H9 (cell line): ENCODE data around the gene ZNF234. TPM values are rescaled to one million over a fixed set of nuclear protein-coding genes. Genes with fewer than 3 reads are reported as not detected.

Source experiments
- DNase-seq: peaks from one replicate; pipeline ENCODE4 v3.0.0-alpha.2; 2017
- H2AFZ ChIP-seq: one replicate; pipeline ENCODE4 v1.6.1; 2013; ENCODE audit warnings: mild to moderate bottlenecking, low read length, control low read depth, moderate library complexity
- H2AK5ac ChIP-seq: 2 replicates; pipeline ENCODE4 v1.6.1; 2013; ENCODE audit warnings: low read length, control low read depth, mixed read lengths; ENCODE audit not compliant: insufficient read length
- H2BK120ac ChIP-seq: one replicate; pipeline ENCODE4 v1.6.1; 2013; ENCODE audit warnings: low read depth, mild to moderate bottlenecking, low read length, control low read depth, inconsistent platforms; ENCODE audit not compliant: poor library complexity, severe bottlenecking
- H2BK12ac ChIP-seq: 2 replicates; pipeline ENCODE4 v1.6.1; 2013; ENCODE audit warnings: low read length, control low read depth, mixed read lengths, low read depth; ENCODE audit not compliant: insufficient read length
- H2BK15ac ChIP-seq: 2 replicates; pipeline ENCODE4 v1.6.1; 2013; ENCODE audit warnings: low read depth, low read length, control low read depth
- H2BK20ac ChIP-seq: one replicate; pipeline ENCODE4 v1.6.1; 2013; ENCODE audit warnings: low read depth, mild to moderate bottlenecking, low read length, control low read depth, inconsistent platforms; ENCODE audit not compliant: poor library complexity, severe bottlenecking
- H2BK5ac ChIP-seq: 2 replicates; pipeline ENCODE4 v1.6.1; 2013; ENCODE audit warnings: low read length, control low read depth, mixed read lengths; ENCODE audit not compliant: insufficient read length
- H3K14ac ChIP-seq: 2 replicates; pipeline ENCODE4 v1.6.1; 2013; ENCODE audit warnings: low read length, control low read depth; ENCODE audit not compliant: insufficient read depth
- H3K18ac ChIP-seq: 2 replicates; pipeline ENCODE4 v1.6.1; 2013; ENCODE audit warnings: low read depth, mild to moderate bottlenecking, mixed read lengths, low read length, control low read depth; ENCODE audit not compliant: insufficient read length
- H3K23ac ChIP-seq: 2 replicates; pipeline ENCODE4 v1.6.1; 2013; ENCODE audit warnings: low read length, control low read depth, mixed read lengths, low read depth; ENCODE audit not compliant: insufficient read length
- H3K23me2 ChIP-seq: 2 replicates; pipeline ENCODE4 v1.6.1; 2013; ENCODE audit warnings: low read depth, mild to moderate bottlenecking, mixed read lengths, low read length, control low read depth; ENCODE audit not compliant: insufficient read length, poor library complexity, severe bottlenecking
- H3K27ac ChIP-seq: 2 replicates; pipeline ENCODE4 v1.5.1; 2013; ENCODE audit warnings: low read length, control low read depth, mixed read lengths, low read depth; ENCODE audit not compliant: insufficient read length
- H3K27me3 ChIP-seq: 2 replicates; pipeline ENCODE4 v1.6.1; 2013; ENCODE audit warnings: low read length, control low read depth, inconsistent platforms; ENCODE audit not compliant: insufficient read depth
- H3K4ac ChIP-seq: 2 replicates; pipeline ENCODE4 v1.6.1; 2013; ENCODE audit warnings: low read depth, mild to moderate bottlenecking, control low read depth, inconsistent platforms, low read length, moderate library complexity
- H3K4me1 ChIP-seq: 2 replicates; pipeline ENCODE4 v1.6.1; 2013; ENCODE audit warnings: low read length, control low read depth, inconsistent platforms; ENCODE audit not compliant: insufficient read depth
- H3K4me2 ChIP-seq: 2 replicates; pipeline ENCODE4 v1.6.1; 2013; ENCODE audit warnings: low read length, control low read depth, mixed read lengths; ENCODE audit not compliant: insufficient read length, insufficient read depth
- H3K56ac ChIP-seq: 2 replicates; pipeline ENCODE4 v1.6.1; 2013; ENCODE audit warnings: low read depth, mild to moderate bottlenecking, mixed read lengths, low read length, control low read depth; ENCODE audit not compliant: insufficient read length
- H3K79me1 ChIP-seq: 2 replicates; pipeline ENCODE4 v1.6.1; 2013; ENCODE audit warnings: low read depth, mild to moderate bottlenecking, moderate library complexity, low read length, control low read depth, inconsistent platforms; ENCODE audit not compliant: insufficient read depth, poor library complexity, severe bottlenecking
- H3K79me2 ChIP-seq: 2 replicates; pipeline ENCODE4 v1.6.1; 2013; ENCODE audit warnings: low read length, control low read depth, inconsistent platforms; ENCODE audit not compliant: insufficient read depth
- H3K9ac ChIP-seq: 2 replicates; pipeline ENCODE4 v1.6.1; 2013; ENCODE audit warnings: low read length, control low read depth, mixed read lengths; ENCODE audit not compliant: insufficient read length; ENCODE audit errors: extremely low read depth
- H3K9me3 ChIP-seq: one replicate; pipeline ENCODE4 v1.6.1; 2013; ENCODE audit warnings: low read depth, low read length, inconsistent platforms; ENCODE audit not compliant: control insufficient read depth
- H3T11ph ChIP-seq: one replicate; pipeline ENCODE4 v1.6.1; 2013; ENCODE audit warnings: mild to moderate bottlenecking, low read length, control low read depth, inconsistent platforms
- H4K20me1 ChIP-seq: one replicate; pipeline ENCODE4 v1.6.1; 2013; ENCODE audit not compliant: control insufficient read depth, insufficient read length, insufficient read depth
- H4K5ac ChIP-seq: 2 replicates; pipeline ENCODE4 v1.6.1; 2013; ENCODE audit warnings: low read depth, mild to moderate bottlenecking, mixed read lengths, low read length, control low read depth; ENCODE audit not compliant: insufficient read length
- H4K8ac ChIP-seq: replicated peaks from 2 replicates; pipeline ENCODE4 v1.6.1; 2013; ENCODE audit warnings: low read length, control low read depth, mixed read lengths, low read depth; ENCODE audit not compliant: insufficient read length
- H4K91ac ChIP-seq: 2 replicates; pipeline ENCODE4 v1.6.1; 2013; ENCODE audit warnings: low read depth, mild to moderate bottlenecking, moderate library complexity, mixed read lengths, low read length, control low read depth; ENCODE audit not compliant: insufficient read length
- H3K27ac Mint-ChIP-seq, 3 experiments: 2 replicates in 2 of 3; 3 replicates in 1 of 3; pipeline ENCODE4 v1.8.0; 2020 to 2021; ENCODE audit warnings: mixed read lengths in 3 of 3, mild to moderate bottlenecking in 1 of 3, moderate library complexity in 1 of 3
- H3K27me3 Mint-ChIP-seq: 2 replicates; pipeline ENCODE4 v1.8.0; 2021; ENCODE audit warnings: low read depth, mild to moderate bottlenecking, moderate library complexity, mixed read lengths
- H3K36me3 Mint-ChIP-seq, 3 experiments: 2 replicates in 2 of 3; 3 replicates in 1 of 3; pipeline ENCODE4 v1.8.0; 2020 to 2021; ENCODE audit warnings: low read depth in 3 of 3, mixed read lengths in 3 of 3; ENCODE audit not compliant: insufficient read depth in 1 of 3
- H3K4me1 Mint-ChIP-seq, 2 experiments: 2 replicates each; pipeline ENCODE4 v1.8.0; 2020; ENCODE audit warnings: mixed read lengths in 2 of 2
- H3K4me3 Mint-ChIP-seq, 2 experiments: 2 replicates in 1 of 2; 3 replicates in 1 of 2; pipeline ENCODE4 v1.8.0; 2020 to 2021; ENCODE audit warnings: mild to moderate bottlenecking in 2 of 2, mixed read lengths in 2 of 2, moderate library complexity in 1 of 2
- H3K9me3 Mint-ChIP-seq, 2 experiments: 2 replicates in 1 of 2; 3 replicates in 1 of 2; pipeline ENCODE4 v1.8.0; 2020; ENCODE audit warnings: mild to moderate bottlenecking in 2 of 2, mixed read lengths in 2 of 2, moderate library complexity in 1 of 2
- WGBS: extraction: QIAGEN DNeasy Blood & Tissue Kit; methylation state at CpG from one replicate; pipeline ENCODE4 v1.1.7; 2013; ENCODE audit warnings: missing lambda C conversion rate, low lambda C conversion rate, mixed read lengths; ENCODE audit not compliant: insufficient read length; ENCODE audit errors: extremely low coverage; 5-methylcytosine and 5-hydroxymethylcytosine counted together
- total RNA-seq: library from RNA; stranded (reverse); gene quantifications from 2 replicates; pipeline ENCODE4 v1.2.1, GENCODE V29; 2021
- TF ChIP-seq, protein P1 (sequence below): fragments of 200-600 bp; sonication (generic); conservative IDR thresholded peaks from 3 replicates; pipeline ENCODE4 v1.8.0; 2021; ENCODE audit warnings: antibody characterized with exemption, mild to moderate bottlenecking

Gene ZNF234
- total RNA-seq, 1 experiment from 2014 or later: 12.4 TPM

DNA sequence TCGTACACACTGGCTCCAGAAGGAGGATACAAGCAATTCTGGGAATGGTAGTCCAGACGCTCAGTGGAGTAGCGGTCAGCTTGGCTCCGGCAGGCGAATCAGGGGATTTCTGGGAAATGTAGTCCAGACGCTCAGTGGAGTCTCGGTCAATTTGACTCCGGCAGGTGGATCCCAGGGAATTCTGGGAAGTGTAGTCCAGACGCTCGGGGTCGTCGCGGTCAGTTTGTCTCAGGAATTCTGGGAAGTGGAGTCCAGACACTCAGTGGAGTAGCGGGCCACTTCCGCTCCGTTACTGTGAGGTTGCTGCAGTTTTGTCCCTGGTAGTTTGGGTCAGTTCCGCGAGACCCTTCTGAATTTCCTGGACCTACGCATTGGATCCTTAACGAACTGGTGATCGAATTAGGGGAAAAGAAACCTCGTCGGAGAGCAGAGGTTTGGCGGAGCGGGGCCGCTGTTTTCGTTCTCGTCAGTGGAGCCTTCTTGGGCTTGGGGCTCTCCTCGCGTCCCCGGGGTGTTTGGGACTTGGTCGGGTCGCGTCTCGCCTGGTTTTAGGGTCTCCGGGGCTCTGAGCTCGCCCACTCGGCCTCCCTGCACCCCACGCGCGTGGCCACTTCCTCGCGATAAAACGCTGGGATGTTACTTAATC, 28.1 kb upstream of the ZNF234 start, which contains the start of gene ZNF225:
TSS of gene ZNF225 (plus strand) at position 262 of the 646 bp plus-strand sequence. CDS start 2,429 bp downstream, outside the sequence.
- no peak within 1 kb of the TSS; the same call in 1 of the 2 replicates for H3K4ac ChIP-seq
- H2BK120ac ChIP-seq: peak within 1 kb of the TSS; percentile 10
- WGBS: no CpG with 5 or more reads among the region's 44 CpGs
- peak within 1 kb of the TSS; percentile 32 for H3K18ac ChIP-seq
- H3K56ac ChIP-seq: no peak within 1 kb of the TSS
- no peak within 1 kb of the TSS for H3K23ac ChIP-seq
- H3K4me1 ChIP-seq: no peaks in the 10 kb centered on the region
- no peak within 1 kb of the TSS for H2BK15ac ChIP-seq
- peak within 1 kb of the TSS; percentile 83 to 96 (median 94); a peak in 4 of 7 replicates for H3K27ac Mint-ChIP-seq
- H3K27me3 ChIP-seq: no peaks in the 10 kb centered on the region
- no peak within 1 kb of the TSS for H4K8ac ChIP-seq
- H3T11ph ChIP-seq: no peak within 1 kb of the TSS
- H3K36me3 Mint-ChIP-seq: peaks cover 20 to 46% (median 41%) of the 10 kb centered on the region in 3 experiments
- no peak within 1 kb of the TSS for H2AFZ ChIP-seq
- no peaks in the 10 kb centered on the region for H3K79me2 ChIP-seq
- peaks cover 3% of the 10 kb centered on the region for H3K9me3 ChIP-seq
- TF ChIP-seq, protein P1, sequence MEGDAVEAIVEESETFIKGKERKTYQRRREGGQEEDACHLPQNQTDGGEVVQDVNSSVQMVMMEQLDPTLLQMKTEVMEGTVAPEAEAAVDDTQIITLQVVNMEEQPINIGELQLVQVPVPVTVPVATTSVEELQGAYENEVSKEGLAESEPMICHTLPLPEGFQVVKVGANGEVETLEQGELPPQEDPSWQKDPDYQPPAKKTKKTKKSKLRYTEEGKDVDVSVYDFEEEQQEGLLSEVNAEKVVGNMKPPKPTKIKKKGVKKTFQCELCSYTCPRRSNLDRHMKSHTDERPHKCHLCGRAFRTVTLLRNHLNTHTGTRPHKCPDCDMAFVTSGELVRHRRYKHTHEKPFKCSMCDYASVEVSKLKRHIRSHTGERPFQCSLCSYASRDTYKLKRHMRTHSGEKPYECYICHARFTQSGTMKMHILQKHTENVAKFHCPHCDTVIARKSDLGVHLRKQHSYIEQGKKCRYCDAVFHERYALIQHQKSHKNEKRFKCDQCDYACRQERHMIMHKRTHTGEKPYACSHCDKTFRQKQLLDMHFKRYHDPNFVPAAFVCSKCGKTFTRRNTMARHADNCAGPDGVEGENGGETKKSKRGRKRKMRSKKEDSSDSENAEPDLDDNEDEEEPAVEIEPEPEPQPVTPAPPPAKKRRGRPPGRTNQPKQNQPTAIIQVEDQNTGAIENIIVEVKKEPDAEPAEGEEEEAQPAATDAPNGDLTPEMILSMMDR: no peak
- peak within 1 kb of the TSS; percentile 84 for H3K9ac ChIP-seq
- H3K4me3 Mint-ChIP-seq: peak within 1 kb of the TSS; percentile 94 to 98
- peaks cover 5 to 14% of the 10 kb centered on the region in 2 experiments for H3K4me1 Mint-ChIP-seq
- H4K20me1 ChIP-seq: no peaks in the 10 kb centered on the region
- H2BK5ac ChIP-seq: no peak within 1 kb of the TSS
- peaks cover 2% of the 10 kb centered on the region for H3K79me1 ChIP-seq
- H3K27me3 Mint-ChIP-seq: no peaks in the 10 kb centered on the region; the same call in 1 of the 2 replicates
- DNase-seq: peak; percentile 99
- H4K5ac ChIP-seq: peak within 1 kb of the TSS; percentile 69
- no peaks in the 10 kb centered on the region for H3K23me2 ChIP-seq
- H2BK20ac ChIP-seq: no peak within 1 kb of the TSS
- peak within 1 kb of the TSS; percentile 70 for H3K27ac ChIP-seq
- no peak within 1 kb of the TSS for H2BK12ac ChIP-seq
- H2AK5ac ChIP-seq: no peak within 1 kb of the TSS
- H3K4me2 ChIP-seq: peak within 1 kb of the TSS; percentile 83
- peaks cover 28 to 32% of the 10 kb centered on the region in 2 experiments for H3K9me3 Mint-ChIP-seq
- H4K91ac ChIP-seq: no peak within 1 kb of the TSS
- peak within 1 kb of the TSS; percentile 65; the same call in 1 of the 2 replicates for H3K14ac ChIP-seq
